RWPE1 (cell line): Measurements from ENCODE around the gene ARSB.
"Not testable (repeated sequence)": the region's sequence is repeated elsewhere in the genome, so short reads cannot be mapped to it uniquely, and the experiment has no call there.

ENCODE experiments used
- CTCF ChIA-PET: fragments of 350-600 bp; sonication (Branson Sonifier 250); formaldehyde crosslinking; extraction: SDS; loops from one replicate; lab custom pipeline; 2021; lab: Yijun Ruan, JAX
- POLR2A ChIA-PET: fragments of 400-600 bp; formaldehyde crosslinking; extraction: SDS; loops from one replicate; lab custom pipeline; 2020; ENCODE audit warnings: antibody characterized with exemption; ENCODE audit not compliant: low non-redundant PET; lab: Yijun Ruan, JAX
- DNase-seq: peaks from one replicate; pipeline ENCODE4 v3.0.0; 2012; ENCODE audit warnings: low spot score
- H3K27ac ChIP-seq: fragments of 450-650 bp; 2 replicates; pipeline ENCODE4 v1.5.1; 2017
- TF ChIP-seq, protein P1 (sequence below): fragments of 450-650 bp; conservative IDR thresholded peaks from 2 replicates; pipeline ENCODE4 v1.5.1; 2017; ENCODE audit warnings: low read depth, mild to moderate bottlenecking

Gene ARSB

DNA sequence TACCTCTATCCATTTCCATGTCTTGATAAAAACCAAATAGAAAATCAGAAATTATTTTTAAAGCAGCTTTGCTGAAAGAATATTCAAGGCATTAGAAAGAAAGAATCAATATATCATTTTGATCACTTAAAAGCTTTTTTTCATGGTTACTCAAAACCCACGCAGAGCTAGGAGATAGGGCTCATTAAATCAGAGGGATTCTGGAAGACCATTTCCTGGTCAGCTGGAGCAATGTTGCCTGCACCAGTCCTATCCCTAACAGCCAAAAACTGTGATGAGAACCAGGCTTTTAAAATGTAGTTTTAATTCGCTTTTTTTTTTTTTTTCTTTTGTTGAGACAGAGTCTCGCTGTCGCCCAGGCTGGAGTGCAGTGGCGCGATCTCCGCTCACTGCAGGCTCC lies 72.3 kb downstream of the ARSB start:
- CTCF ChIA-PET = interaction anchor here (0.7 to 1.3 kb wide), 2 partner anchors 14 to 1514 kb away, joined by 5 read pairs; no protein-coding TSS in a partner anchor
- TF ChIP-seq, protein P1, sequence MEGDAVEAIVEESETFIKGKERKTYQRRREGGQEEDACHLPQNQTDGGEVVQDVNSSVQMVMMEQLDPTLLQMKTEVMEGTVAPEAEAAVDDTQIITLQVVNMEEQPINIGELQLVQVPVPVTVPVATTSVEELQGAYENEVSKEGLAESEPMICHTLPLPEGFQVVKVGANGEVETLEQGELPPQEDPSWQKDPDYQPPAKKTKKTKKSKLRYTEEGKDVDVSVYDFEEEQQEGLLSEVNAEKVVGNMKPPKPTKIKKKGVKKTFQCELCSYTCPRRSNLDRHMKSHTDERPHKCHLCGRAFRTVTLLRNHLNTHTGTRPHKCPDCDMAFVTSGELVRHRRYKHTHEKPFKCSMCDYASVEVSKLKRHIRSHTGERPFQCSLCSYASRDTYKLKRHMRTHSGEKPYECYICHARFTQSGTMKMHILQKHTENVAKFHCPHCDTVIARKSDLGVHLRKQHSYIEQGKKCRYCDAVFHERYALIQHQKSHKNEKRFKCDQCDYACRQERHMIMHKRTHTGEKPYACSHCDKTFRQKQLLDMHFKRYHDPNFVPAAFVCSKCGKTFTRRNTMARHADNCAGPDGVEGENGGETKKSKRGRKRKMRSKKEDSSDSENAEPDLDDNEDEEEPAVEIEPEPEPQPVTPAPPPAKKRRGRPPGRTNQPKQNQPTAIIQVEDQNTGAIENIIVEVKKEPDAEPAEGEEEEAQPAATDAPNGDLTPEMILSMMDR = no peak
- POLR2A ChIA-PET = no interaction called here
- no peak for DNase-seq
- no peak overlapping the region for H3K27ac ChIP-seq

DNA sequence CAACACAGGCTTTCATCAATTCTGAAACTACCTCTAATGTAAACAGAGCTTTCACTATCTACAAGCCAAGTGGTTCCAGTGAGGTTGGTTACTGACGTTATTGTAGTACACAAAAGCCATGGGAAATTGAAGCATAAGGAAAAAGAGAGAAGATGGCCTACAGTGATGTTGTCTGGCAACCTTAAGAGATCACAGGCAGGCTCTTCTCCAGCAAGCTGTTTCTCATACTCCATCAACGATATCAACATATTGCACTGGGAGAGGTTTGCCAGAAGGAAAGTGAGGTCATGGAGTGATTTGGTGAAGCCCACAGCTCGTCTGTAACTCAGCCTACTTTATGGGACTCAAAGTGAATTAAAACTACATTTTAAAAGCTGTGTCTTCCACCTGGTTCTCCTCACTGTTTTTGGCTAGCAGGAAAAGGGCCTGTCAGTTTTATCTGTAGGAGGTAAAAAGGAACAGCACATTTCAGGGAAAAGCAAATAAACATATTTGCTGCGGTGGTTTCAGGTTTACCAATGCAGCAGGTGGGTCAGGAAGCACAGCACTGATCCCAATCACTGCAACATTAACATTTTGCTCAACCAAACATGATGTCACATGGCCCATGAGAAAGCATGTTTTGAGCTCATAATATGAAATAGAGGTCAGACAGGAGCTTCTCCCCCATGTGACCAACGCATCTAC lies 72.9 kb downstream of the ARSB start:
- no peak overlapping the region for H3K27ac ChIP-seq
- ChIA-PET CTCF (interaction anchor here (0.6 to 1.3 kb wide), 2 partner anchors 13 to 240 kb away, joined by 5 read pairs; no protein-coding TSS in a partner anchor), POLR2A (no interaction called here)
- TF ChIP-seq, protein P1 = no peak
- no peak for DNase-seq

DNA sequence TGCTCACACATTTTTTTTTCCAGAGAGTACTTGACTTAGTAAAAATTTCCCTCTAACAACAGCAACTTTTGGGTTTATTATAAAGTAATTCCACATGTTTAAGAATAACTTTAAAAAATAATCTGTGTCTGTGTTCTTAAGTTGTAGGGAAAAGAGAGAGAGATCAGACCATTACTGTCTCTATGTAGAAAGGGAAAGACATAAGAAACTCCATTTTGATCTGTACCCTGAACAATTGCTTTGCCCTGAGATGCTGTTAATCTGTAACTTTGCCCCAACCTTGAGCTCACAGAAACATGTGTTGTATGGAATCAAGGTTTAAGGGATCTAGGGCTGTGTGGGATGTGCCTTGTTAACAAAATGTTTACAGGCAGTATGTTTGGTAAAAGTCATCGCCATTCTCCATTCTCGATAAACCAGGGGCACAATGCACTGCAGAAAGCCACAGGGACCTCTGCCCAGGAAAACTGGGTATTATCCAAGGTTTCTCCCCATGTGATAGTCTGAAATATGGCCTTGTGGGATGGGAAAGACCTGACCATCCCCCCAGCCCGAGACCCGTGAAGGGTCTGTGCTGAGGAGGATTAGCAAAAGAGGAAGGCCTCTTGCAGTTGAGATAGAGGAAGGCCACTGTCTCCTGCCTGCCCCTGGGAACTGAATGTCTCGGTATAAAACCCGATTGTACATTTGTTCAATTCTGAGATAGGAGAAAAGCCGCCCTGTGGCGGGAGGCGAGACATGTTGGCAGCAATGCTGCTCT lies 75.7 kb downstream of the ARSB start:
- DNase-seq, CTCF ChIA-PET, POLR2A ChIA-PET, H3K27ac ChIP-seq: not testable (repeated sequence)

DNA sequence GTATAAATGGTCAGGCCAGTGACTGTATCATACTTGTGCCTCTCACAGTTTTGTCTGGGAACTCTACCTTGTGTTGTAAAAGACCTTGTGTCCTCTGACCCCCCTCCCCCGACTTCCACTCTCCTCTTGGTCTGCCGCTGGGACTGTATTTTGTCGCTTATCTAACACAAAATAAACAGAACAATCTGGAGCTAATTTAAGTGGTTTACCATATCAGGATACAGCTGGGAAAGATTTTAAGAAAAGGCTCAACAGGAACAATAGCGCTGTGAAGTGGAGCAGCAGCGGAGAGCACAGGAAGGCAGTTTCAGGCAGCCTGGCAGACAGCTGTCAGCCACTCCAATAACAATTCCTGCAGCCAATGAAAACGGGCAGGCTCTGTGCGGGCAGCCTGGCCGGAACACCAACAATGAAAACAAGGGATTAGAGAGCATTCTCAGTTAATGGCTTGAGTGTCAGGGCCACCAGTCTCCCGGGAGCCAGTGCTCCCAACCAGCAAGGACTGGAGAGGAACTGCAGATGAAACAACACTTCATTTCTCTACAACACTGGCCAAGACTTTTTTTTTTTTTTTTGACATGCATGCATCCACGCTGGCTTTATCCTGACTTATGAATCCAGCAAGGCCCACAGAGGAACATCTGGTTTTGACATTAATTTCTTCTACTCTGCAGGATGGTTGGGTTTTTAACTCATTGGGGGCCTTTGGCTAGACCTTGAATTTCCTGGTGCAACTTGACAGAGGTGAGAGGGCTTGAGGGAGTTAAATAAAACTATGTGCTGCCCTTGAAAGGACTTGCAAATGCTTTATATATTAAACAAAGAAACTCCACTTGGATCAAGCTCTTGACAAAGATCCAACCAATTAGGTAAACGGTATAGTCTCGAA lies 76.7 kb downstream of the ARSB start:
- no peak overlapping the region for H3K27ac ChIP-seq
- TF ChIP-seq, protein P1 = no peak
- ChIA-PET POLR2A (no interaction called here), CTCF (interaction anchor here (0.6 to 1.0 kb wide), 2 partner anchors 9 to 367 kb away, joined by 3 read pairs; no protein-coding TSS in a partner anchor)
- no peak for DNase-seq

DNA sequence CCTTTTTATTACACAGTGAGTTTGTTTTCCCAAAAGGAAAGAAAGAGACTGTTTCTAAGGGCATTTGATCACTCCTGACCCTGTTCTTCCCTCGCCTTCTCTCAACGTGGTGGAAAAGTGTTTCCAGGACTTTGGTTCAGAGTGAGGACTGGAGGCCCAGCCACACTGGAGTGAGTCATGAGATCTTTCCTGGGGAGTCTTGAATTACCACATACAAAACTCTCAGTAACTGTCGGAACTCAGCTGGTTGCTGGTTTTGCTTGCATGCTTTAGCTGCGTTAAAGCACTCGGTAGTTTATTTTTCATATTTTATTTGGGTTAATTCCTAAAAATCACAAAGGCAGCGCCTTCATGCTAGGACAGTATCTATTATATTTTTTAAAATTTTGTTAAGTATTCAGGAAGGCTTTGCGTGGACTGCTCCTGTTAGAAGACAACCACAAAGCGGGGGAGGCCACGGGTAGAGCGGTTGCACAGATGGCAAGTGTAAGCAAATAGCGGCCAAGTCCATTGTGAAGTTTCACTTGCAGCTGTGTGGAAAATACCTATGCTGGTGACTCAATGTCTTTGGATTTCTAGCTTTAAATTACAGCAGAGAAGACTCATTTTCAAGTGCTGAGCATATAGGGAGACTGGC lies 77.7 kb downstream of the ARSB start:
- TF ChIP-seq, protein P1 = no peak
- DNase-seq = no peak
- POLR2A ChIA-PET = no interaction called here
- CTCF ChIA-PET = interaction anchor here (0.6 to 1.0 kb wide), 2 partner anchors 8 to 366 kb away, joined by 3 read pairs; no protein-coding TSS in a partner anchor
- no peak overlapping the region for H3K27ac ChIP-seq

DNA sequence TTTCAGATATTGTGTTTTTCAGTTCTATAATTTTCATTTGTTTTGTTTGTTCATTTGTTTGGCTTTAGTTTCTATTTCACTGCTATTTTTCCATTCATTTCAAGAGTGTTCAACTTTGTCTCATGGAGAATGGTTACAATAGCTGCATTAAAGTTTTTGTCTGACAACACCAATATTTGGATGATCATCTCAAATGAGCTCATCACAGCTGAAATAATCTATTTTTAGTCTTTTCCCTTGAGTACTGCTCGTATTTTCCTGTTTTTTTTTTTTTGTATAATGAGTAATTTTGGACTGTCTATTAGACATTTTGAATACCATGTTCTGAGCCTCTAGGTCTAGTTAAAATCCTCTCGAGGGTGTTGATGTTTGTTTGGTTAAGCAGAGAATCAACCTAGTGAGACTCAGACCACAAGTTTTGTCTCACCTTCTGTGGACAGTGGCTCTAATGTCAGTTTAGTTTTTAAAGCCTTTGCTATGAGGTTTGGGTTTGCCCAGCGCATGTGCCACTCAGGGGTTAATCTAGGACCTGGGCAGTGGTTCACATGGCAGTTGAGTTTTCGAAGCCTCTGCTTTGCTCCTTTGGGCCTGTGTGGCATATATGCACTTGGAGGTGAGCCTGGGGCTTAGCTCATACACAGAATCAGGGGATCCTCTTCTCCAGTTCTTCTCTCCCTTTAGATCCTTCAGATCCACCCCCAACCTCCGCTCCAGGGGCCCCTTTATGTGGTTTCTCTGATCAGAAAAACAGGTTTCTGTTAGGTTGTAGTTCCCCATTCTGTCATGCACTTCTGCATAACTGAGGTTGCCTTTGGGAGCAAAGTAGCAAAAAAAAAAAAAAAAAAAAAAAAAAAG lies 79.8 kb downstream of the ARSB start:
- no peak overlapping the region for H3K27ac ChIP-seq
- ChIA-PET CTCF (interaction anchor here (0.7 kb wide), 1 partner anchor 22 kb away, joined by 3 read pairs; no protein-coding TSS in a partner anchor), POLR2A (interaction anchor here (0.6 kb wide), 1 partner anchor 1340 kb away, joined by 4 read pairs; no protein-coding TSS in a partner anchor)
- DNase-seq = no peak
- TF ChIP-seq, protein P1 = no peak
